Central memory CD8-positive, alpha-beta T cell (primary cell): Measurements from ENCODE around the gene PSMC6.

ENCODE experiments used
- ATAC-seq: fragments of 150-1000 bp; cut with Tn5 transposase; replicated peaks from 2 replicates; pipeline ENCODE4 v1.10.0; 2022; ENCODE audit warnings: mild to moderate bottlenecking, moderate FRiP score, moderate number of reproducible peaks; ENCODE audit not compliant: poor library complexity, severe bottlenecking; ENCODE audit errors: extremely low read depth
- DNase-seq, 2 donors: peaks; one replicate each; pipeline ENCODE4 v3.0.0; 2021; ENCODE audit warnings: low spot score in 2 of 2
- H3K27ac Mint-ChIP-seq: one replicate; pipeline ENCODE4 v1.8.0; 2022; ENCODE audit warnings: low read depth, mild to moderate bottlenecking, moderate library complexity, mixed read lengths
- H3K27me3 Mint-ChIP-seq: one replicate; pipeline ENCODE4 v1.8.0; 2022; ENCODE audit warnings: mixed read lengths
- H3K36me3 Mint-ChIP-seq: one replicate; pipeline ENCODE4 v1.8.0; 2022; ENCODE audit warnings: mild to moderate bottlenecking, moderate library complexity, mixed read lengths; ENCODE audit not compliant: insufficient read depth
- H3K4me1 Mint-ChIP-seq: one replicate; pipeline ENCODE4 v1.8.0; 2022; ENCODE audit warnings: mixed read lengths
- H3K4me3 Mint-ChIP-seq: one replicate; pipeline ENCODE4 v1.8.0; 2022; ENCODE audit warnings: mild to moderate bottlenecking, moderate library complexity, mixed read lengths
- H3K9me3 Mint-ChIP-seq: one replicate; pipeline ENCODE4 v1.8.0; 2022; ENCODE audit warnings: mixed read lengths

Gene PSMC6

DNA sequence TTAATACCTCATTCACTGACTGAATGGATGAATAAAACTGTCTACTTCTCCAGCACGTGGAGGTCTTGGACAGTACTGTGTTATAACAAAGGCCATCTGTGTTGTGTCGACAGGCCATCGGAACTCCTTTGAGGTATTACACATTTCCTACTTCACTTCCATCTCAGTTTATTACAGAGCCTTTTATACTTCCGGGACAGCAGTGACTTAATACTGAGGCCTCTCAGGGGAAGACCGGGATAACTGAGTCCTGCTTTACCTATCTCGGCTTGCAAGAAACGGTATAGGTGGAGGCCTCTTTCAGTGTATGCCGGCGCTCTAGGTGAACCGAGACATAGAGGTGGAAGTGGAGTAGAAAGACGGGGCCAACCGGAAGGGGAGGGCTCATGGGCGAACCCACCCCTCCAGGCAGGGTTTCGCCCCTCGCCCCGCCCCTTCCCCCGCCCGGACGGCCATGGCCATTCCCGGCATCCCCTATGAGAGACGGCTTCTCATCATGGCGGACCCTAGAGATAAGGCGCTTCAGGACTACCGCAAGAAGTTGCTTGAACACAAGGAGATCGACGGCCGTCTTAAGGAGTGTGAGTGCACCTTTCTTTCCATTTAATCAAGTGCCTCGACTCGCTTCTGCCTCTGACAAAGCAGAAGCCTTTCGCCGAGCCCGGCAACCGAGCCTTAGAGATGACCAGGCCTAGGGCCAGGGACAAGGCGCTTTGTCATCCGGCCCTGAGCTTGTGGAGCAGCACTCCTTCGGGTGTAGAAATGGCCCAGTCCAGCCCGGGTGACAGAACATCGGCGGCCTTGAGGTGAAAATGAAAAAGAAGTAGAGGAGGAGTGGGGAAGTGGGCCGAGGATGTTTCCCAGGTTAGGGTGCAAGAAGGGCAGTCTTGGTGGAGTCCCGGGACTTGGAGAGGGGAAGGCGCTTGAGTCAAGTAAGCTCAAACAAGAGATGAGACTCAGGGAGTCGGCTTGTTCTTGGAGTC lies at the start of gene PSMC6:
PSMC6 (plus strand) TSS at position 477 of the 983 bp plus-strand sequence; CDS start at position 497, 20 bp downstream.
- H3K4me1 Mint-ChIP-seq, result peaks cover 28% of the 10 kb centered on the region
- ATAC-seq, result peak; percentile 98
- peak within 1 kb of the TSS; percentile 98 for H3K4me3 Mint-ChIP-seq
- H3K27ac Mint-ChIP-seq, result peak within 1 kb of the TSS; percentile 94
- no peaks in the 10 kb centered on the region for H3K27me3 Mint-ChIP-seq
- peak; percentile 80 for DNase-seq
- H3K36me3 Mint-ChIP-seq, result peaks cover 33% of the 10 kb centered on the region
- H3K9me3 Mint-ChIP-seq, result no peaks in the 10 kb centered on the region

DNA sequence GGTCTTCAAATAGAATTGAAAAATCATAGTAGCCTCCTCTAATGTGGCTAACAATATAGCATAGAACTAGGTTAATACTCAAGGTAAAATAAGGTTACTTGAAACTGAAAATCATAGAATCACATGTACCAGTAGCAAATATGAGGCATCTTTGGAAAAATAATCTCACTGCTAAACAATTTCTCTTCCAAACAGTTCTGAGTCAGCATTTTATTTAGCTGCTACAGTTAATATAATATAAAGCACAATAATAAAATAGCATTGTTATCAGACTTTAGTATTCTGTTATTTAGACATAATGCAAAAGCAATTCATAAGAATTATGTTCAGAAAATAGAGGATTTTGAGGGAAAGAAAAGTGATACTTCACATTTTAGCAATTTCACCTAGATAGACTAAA lies 46.7 kb upstream of the PSMC6 start:
- H3K4me3 Mint-ChIP-seq, result no peak overlapping the region
- H3K27me3 Mint-ChIP-seq, result no peaks in the 10 kb centered on the region
- H3K4me1 Mint-ChIP-seq, result peaks cover 4% of the 10 kb centered on the region
- H3K27ac Mint-ChIP-seq, result no peak overlapping the region
- ATAC-seq (no peak), DNase-seq (no peak)
- H3K9me3 Mint-ChIP-seq, result no peaks in the 10 kb centered on the region
- peaks cover 32% of the 10 kb centered on the region for H3K36me3 Mint-ChIP-seq

DNA sequence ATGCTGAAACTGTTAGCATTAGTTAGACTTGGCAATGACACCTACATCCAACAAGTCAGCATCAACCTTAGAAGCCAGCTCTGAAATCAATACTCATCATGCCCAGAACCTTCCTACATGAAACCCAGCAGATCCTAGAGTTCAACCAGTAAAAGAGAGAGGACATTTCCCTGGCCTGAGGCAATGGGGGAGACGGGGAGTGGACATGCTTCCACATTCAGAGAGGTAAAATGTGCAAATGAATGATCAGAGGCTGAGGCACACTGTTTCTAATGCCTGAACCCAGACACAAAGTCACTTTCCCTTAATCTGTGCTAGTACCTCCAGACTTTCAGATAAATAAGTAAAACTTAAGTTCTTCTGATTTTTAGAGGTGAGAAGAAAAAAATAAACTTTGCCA lies 46.2 kb upstream of the PSMC6 start:
- H3K27ac Mint-ChIP-seq, result no peak overlapping the region
- peaks cover 34% of the 10 kb centered on the region for H3K36me3 Mint-ChIP-seq
- H3K27me3 Mint-ChIP-seq, result no peaks in the 10 kb centered on the region
- no peak for DNase-seq
- H3K4me3 Mint-ChIP-seq, result no peak overlapping the region
- H3K9me3 Mint-ChIP-seq, result no peaks in the 10 kb centered on the region
- ATAC-seq, result no peak
- peaks cover 4% of the 10 kb centered on the region for H3K4me1 Mint-ChIP-seq

DNA sequence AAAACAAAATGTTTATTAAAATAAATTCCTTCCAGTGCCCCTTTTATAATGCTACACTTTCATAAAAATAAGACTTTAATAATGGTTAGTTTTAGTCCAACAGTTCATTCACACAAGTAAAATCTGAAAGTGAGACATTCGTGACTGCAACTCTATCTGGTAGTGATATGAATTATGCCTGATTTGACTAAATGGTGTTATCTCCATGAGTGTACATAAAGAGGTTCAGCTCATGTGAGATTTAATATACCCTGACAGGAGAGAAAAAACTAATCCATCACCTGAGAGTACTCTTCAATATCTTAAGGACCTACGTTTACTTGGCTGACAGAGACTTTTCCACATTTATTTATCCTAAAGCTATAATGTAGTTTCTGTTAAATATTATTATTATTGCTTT lies 45.7 kb upstream of the PSMC6 start:
- no peak overlapping the region for H3K27ac Mint-ChIP-seq
- ATAC-seq, result no peak
- H3K4me3 Mint-ChIP-seq, result no peak overlapping the region

DNA sequence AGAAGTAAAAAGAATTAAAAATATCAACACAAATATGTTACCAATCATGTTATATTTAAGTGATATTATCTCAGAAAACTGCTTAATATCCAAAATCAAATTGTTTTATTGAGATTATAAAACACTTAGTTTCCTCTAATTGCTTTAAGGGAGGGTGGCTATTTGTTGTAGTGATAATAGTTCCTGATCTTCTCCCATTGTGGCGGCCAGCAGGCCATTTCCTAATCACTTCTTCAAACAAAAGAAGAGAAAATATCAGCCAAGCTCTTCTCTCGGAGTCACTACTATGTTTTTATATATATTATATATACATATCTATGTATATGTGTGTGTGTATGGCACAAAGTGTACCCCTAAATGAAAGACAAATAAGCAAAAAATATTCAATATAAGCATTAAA lies 43.1 kb upstream of the PSMC6 start:
- no peak for DNase-seq
- Mint-ChIP-seq H3K36me3 (peaks cover 32% of the 10 kb centered on the region), H3K4me1 (peaks cover 4% of the 10 kb centered on the region), H3K27me3 (no peaks in the 10 kb centered on the region), H3K27ac (no peak overlapping the region), H3K4me3 (no peak overlapping the region), H3K9me3 (no peaks in the 10 kb centered on the region)
- no peak for ATAC-seq

More for the DNA sequence above, 45.7 kb upstream of the PSMC6 start:
- no peak for DNase-seq
- no peaks in the 10 kb centered on the region for H3K27me3 Mint-ChIP-seq
- peaks cover 4% of the 10 kb centered on the region for H3K4me1 Mint-ChIP-seq
- H3K36me3 Mint-ChIP-seq, result peaks cover 32% of the 10 kb centered on the region
- no peaks in the 10 kb centered on the region for H3K9me3 Mint-ChIP-seq

DNA sequence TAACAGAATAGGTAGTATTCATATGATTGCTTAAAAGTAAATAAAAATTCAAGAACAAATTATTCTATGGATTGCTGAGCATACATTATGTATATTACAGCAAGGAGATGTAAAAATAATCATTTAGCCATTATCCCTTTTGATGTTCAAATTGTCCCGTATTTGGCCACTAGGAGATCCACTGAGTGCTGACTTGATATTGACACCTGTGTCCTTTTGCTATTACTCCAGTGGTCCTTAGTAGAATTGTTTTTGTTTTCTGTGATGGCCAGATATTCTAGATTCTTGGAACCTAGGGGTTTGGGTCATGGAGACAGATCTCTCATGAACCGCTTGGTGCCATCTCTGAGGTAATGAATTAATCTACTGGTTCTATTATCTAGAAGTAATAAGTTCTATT lies 28.4 kb upstream of the PSMC6 start:
- peaks cover 32% of the 10 kb centered on the region for H3K36me3 Mint-ChIP-seq
- H3K4me3 Mint-ChIP-seq, result no peak overlapping the region
- no peak for ATAC-seq
- no peaks in the 10 kb centered on the region for H3K9me3 Mint-ChIP-seq
- H3K27me3 Mint-ChIP-seq, result no peaks in the 10 kb centered on the region
- no peak overlapping the region for H3K27ac Mint-ChIP-seq
- H3K4me1 Mint-ChIP-seq, result no peaks in the 10 kb centered on the region
- no peak for DNase-seq

DNA sequence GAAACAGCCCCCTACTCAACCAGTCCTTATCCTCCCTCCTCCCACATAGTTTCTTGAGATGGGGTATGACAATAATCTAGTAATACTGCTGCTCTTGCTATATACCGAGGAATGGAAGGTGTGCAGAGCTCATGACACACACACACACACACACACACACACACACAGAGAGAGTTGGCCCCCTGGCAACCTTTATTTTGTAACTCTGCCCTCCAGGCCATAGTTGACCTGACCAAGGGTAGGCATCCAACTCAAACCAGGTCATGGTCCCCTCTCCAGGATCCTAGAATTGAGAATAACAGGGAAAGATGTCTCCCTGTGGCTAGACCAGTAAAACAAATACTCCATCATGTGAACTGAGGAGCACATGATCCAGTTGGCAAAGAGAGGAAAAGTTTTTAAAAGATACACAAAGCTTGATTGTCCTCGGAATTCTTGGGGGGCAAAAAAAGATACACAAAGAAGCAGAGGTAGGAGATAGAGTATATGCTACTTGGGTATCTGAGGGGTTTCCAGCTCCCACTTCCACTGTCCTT lies 22.9 kb upstream of the PSMC6 start:
- Mint-ChIP-seq H3K9me3 (no peaks in the 10 kb centered on the region), H3K27ac (no peak overlapping the region), H3K4me1 (peaks cover 45% of the 10 kb centered on the region), H3K4me3 (no peak overlapping the region), H3K36me3 (peaks cover 9% of the 10 kb centered on the region), H3K27me3 (no peaks in the 10 kb centered on the region)
- DNase-seq, result no peak
- no peak for ATAC-seq

DNA sequence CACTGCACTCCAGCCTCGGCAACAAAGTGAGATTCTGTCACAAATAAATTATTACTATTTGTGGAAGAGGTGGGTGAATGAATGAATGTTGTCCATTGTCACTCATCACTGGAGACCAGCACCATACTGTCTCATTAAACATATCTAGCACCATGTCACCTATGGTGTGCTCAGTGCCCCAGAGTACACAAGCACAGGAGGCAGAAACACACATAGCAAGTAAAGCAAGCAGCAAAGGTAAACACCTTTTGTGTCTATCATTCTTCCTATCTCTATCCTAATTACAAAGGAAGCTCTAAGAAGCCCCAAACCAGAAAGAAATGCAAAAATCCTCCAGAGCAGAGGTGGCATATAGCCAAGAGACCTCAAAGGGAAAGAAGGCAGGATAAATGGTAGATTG lies 20.8 kb upstream of the PSMC6 start:
- Mint-ChIP-seq H3K9me3 (no peaks in the 10 kb centered on the region), H3K36me3 (peaks cover 9% of the 10 kb centered on the region), H3K4me1 (peaks cover 58% of the 10 kb centered on the region), H3K27ac (no peak overlapping the region), H3K4me3 (no peak overlapping the region), H3K27me3 (no peaks in the 10 kb centered on the region)
- ATAC-seq (no peak), DNase-seq (no peak)

DNA sequence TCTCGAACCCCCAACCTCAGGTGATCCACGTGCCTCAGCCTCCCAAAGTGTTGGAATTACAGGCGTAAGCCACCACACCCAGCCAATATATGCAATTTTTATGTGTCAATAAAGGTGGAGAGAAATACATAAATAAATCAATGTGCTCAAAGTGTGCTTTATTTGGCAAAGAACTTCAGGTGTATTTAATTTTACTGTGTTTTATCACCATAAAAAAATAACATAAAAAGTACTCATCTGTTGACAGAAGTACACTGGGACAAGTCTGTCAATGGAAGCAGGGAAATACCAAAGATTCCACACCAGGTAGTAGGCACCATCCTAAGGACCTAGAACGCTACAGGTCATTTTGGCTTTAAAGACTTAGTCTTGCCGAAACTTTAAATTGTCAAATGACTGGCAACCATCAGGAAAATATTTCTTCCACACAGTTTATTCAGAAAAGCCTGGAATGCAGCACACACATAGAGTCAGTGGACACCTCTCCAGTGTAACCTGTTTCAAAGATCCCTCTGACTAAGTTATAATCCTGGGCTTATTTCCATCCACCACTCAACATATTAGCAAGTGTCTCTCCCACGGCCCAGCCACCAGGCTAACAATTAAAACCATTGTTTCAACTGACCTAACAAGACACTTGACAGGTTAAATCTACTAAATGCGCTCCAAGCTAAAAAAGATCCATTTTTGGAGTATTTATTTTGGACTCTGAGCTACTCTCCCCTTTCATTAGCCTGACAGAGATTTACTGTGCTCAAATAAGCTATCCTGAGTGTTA lies 15.8 kb upstream of the PSMC6 start:
- peaks cover 76% of the 10 kb centered on the region for H3K4me1 Mint-ChIP-seq

DNA sequence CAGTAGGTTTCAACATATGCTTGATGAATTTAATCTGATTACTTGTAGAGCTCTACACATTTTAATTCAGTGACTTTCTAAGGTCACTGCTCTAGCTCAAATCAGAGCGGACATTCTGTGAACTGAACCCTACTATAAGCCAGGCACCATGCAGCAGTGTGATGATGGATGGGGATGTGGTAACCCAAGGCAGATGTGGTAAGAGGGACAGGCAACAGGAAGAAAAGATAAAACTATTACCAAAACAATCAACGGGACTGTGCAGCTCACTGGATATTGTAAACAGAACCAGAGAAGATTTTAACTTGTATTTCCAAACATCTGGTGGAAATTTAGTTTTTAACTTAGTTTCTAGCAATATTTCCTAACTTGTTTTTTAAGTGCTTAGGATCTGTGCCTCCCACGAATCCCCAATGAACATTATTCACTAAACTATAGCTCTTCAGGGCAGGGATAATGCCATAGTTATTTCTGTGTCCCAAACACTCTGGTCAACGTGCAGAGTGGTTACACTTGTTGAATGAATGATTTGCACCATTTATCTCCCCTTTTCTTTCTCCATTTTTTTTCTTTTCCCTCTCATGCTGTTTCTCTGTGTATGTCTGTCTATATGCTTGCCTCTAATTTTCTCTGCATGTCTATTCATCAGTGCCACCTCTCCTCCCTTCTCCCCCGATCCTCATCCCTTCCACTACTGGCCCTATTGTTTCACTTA lies 14.6 kb upstream of the PSMC6 start:
- peaks cover 64% of the 10 kb centered on the region for H3K4me1 Mint-ChIP-seq
- H3K4me3 Mint-ChIP-seq, result peak overlapping the region; percentile 4
- no peak overlapping the region for H3K27ac Mint-ChIP-seq
- no peak for DNase-seq
- ATAC-seq, result no peak
- no peaks in the 10 kb centered on the region for H3K9me3 Mint-ChIP-seq
- H3K36me3 Mint-ChIP-seq, result peaks cover 10% of the 10 kb centered on the region
- H3K27me3 Mint-ChIP-seq, result no peaks in the 10 kb centered on the region

More for the DNA sequence above, 15.8 kb upstream of the PSMC6 start:
- Mint-ChIP-seq H3K9me3 (no peaks in the 10 kb centered on the region), H3K4me3 (no peak overlapping the region), H3K27ac (no peak overlapping the region), H3K27me3 (no peaks in the 10 kb centered on the region), H3K36me3 (peaks cover 10% of the 10 kb centered on the region)
- DNase-seq (no peak), ATAC-seq (no peak)

DNA sequence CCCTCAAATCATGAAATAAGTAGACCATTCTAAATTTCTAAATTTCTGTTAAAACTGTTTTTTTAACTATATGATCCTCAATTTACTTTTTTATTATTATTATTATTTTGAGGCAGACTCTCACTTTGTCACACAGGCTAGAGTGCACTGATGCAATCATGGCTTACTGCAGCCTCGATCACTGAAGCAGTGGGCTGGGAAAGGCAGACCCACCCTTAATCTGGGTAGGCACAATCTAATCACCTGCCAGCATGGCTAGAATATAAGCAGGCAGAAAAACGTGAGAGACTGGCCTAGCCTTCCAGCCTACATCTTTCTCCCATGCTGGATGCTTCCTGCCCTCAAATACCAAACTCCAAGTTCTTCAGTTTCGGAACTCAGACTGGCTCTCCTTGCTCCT lies 14.0 kb upstream of the PSMC6 start:
- Mint-ChIP-seq H3K4me1 (peaks cover 58% of the 10 kb centered on the region), H3K9me3 (no peaks in the 10 kb centered on the region), H3K27ac (no peak overlapping the region), H3K27me3 (no peaks in the 10 kb centered on the region), H3K4me3 (peak overlapping the region; percentile 38), H3K36me3 (peaks cover 10% of the 10 kb centered on the region)
- ATAC-seq (no peak), DNase-seq (no peak)

DNA sequence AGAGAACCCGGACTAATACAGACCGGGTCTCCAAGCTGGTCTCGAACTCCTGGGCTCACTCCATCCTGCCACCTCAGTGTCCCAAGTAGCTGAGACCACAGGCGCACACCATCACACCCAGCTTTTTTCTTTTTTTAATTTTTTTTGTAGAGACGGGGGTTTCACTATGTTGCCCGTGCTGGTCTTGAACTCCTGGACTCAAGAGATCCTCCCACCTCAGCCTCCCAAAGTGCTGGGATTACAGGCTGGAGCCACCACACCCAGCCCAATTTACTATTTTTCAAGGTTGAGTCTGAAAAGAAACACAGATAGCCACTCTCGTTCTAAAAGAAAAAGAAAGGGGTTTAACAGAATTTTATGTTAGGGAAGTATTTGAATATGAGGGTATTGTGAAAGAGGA lies 13.5 kb upstream of the PSMC6 start:
- DNase-seq (no peak), ATAC-seq (no peak)
- H3K36me3 Mint-ChIP-seq, result peaks cover 10% of the 10 kb centered on the region
- peaks cover 53% of the 10 kb centered on the region for H3K4me1 Mint-ChIP-seq
- no peaks in the 10 kb centered on the region for H3K9me3 Mint-ChIP-seq
- H3K4me3 Mint-ChIP-seq, result peak overlapping the region; percentile 38
- H3K27me3 Mint-ChIP-seq, result no peaks in the 10 kb centered on the region
- H3K27ac Mint-ChIP-seq, result peak overlapping the region; percentile 71
